ENCODE measurements around the gene SNX21.

The SNX21 gene

DNA sequence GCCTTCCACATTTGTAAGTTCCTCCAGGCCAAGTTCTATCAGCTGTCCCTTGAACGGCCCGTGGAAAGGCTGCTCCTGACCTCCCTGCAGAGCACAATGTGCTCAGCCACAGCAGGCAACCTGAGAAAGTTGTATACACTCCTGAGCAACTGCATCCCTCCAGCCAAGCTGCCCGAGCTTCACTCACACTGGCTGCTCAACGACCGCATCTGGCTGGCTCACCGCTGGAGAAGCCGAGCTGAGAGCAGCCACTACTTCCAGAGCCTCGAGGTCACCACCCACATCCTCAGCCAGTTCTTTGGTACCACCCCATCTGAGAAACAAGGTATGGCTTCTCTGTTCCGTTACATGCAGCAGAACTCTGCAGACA is 49.5 kb downstream of the SNX21 start:
- DNase-seq, result no peak

DNA sequence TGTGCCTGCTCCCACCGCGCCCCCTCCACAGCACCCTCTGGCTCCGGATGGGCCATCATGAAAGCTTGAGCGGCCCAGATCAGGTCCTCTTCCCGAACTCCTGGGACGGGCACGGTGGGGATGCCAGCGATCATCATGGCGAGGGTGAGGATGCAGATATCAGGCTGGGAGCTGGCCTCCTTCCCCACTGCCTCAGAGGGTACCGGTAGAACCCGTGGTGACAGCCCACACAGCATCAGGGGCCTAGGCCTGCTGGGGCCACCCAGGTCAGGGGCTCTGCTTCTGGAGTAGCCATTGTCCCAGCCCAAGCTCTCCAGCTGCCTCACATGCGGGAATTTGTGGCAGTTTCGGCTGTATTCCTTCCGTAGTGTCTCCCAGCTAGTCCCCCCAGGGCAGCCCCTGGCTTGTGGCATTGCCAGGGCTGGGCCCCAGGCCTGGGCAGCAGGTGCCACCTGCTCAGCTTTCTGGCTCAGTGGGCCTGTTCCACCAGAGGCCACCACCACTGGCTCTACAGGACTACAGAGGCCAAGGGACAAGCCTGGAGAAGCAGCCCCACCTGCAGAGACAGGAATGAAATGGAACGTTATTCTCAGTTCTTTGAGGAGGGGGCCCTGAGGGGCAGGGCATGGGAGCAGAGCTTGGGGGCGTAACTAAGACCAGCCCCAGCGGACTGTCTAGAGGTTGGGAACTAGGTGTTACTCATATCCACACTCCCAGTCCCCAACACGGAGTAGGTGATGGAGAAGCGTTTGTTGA is 53.2 kb downstream of the SNX21 start:
- no peak for DNase-seq

GRCh38 chr20:45887346-45887715 is 53.7 kb downstream of the SNX21 start, which contains the start of gene SPATA25:
TSS of gene SPATA25 (minus strand) at chr20:45887622. CDS start at chr20:45887590, 32 bp downstream.
- no peak for DNase-seq

DNA sequence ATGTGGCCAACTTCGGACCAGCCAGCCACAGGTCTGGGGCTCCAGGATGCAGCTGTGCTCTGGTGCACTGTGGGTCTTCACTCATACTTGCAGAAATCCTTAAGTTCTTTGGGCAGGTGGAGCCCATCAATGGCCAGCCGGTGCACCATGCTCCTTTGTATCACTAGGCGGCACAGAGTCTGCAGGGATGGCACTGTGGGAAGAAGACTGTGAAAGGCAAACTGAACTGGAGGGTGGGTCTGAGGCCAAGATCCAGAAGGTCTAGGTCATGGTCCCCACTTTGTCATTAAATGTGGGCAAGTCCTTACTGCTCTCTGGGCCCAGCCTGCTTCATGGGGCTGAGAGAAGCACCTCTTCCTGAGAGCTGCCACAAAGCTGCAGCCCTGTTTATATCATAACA is 55.1 kb downstream of the SNX21 start:
- no peak for DNase-seq

DNA sequence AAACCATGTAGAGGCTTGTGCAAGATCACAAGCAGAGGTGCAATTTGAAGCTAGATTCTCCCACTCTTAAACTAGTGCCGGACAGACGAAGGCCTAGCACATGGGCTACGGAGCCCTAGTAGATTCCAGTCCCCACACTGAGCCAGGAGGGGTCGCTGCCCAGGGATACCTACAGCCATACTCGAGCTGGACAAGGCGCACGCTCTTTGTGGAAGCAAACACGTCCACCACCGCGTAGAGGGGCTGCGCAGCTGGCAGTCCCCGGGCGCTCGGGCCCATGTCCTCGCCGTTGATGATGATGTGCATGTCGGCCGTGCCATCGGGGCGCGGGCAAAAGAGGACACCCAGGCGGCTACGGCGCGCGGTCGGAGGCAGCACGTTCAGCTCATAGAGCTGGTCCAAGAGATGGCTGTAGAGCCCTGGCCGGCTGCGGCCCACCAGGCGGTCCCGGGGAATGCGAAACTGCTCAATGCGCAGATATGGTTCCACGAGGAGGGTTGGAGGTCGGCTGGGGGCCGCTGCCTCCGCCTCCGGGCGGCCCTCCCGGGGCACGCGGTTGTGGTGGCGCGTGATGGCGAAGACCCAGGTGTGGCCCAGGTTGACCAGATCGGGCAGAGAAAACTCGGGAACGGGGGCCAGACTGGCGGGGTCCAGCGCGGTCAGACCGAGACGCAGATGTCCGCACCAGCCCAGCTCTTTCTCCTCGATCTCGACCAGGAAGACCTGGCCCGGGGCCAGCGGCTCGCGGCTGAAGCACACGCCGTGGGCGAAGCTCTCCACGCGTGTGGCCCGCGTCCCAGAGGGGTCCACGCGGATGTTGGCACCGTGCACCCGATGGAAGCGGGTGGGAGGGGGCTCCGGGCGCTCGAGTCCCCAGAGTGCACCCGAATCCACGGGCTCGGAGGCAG is 56.7 kb downstream of the SNX21 start:
- peak; percentile 12 for DNase-seq

- peak; percentile 23 for DNase-seq
Observed at GRCh38 chr20:45890985-45891983, 57.7 kb downstream of the SNX21 start, which contains the start of the genes CTSA and NEURL2. TSS of gene CTSA (plus strand) at chr20:45891335. CDS start at chr20:45891569, 234 bp downstream. TSS of gene NEURL2 (minus strand) at chr20:45891208. CDS start at chr20:45890991, 217 bp downstream.

- no peak for DNase-seq
Observed at GRCh38 chr20:45892049-45892825, 58.6 kb downstream of the SNX21 start.
